NCI-H345 (cell line): ENCODE data around the gene ERV3-1.
"Not testable (repeated sequence)": the region's sequence is repeated elsewhere in the genome, so short reads cannot be mapped to it uniquely, and the experiment has no call there.

Experiments used
- DNase-seq: peaks from one replicate; lab custom pipeline; 2025; lab: John Stamatoyannopoulos, UW

The ERV3-1 gene

GRCh38 chr7:65001291-65001814 lies 5.1 kb downstream of the ERV3-1 start:
- DNase-seq = no peak

GRCh38 chr7:64999165-65000004 lies 7.1 kb downstream of the ERV3-1 start:
- no peak for DNase-seq

GRCh38 chr7:64998865-64999164 lies 7.7 kb downstream of the ERV3-1 start:
- no peak for DNase-seq

GRCh38 chr7:64997927-64998391 lies 8.5 kb downstream of the ERV3-1 start:
- DNase-seq = peak; percentile 11

- DNase-seq = no peak
Measured at GRCh38 chr7:64997164-64997908, 9.2 kb downstream of the ERV3-1 start.

- DNase-seq = no peak
Measured at GRCh38 chr7:64996305-64996704, 10.2 kb downstream of the ERV3-1 start.

- DNase-seq = no peak
Measured at GRCh38 chr7:64993901-64994300, 12.6 kb downstream of the ERV3-1 start.

GRCh38 chr7:64992971-64993370 lies 13.5 kb downstream of the ERV3-1 start:
- DNase-seq = no peak

- DNase-seq = no peak
Measured at GRCh38 chr7:64990936-64991335, 15.6 kb downstream of the ERV3-1 start, which contains the start of gene ZNF117. Gene ZNF117 (minus strand): TSS chr7:64991036.

GRCh38 chr7:64990216-64990615 lies 16.3 kb downstream of the ERV3-1 start:
- DNase-seq = no peak

GRCh38 chr7:64978497-64979203 lies 27.8 kb downstream of the ERV3-1 start:
- no peak for DNase-seq

GRCh38 chr7:64965594-64965993 lies 40.9 kb downstream of the ERV3-1 start:
- DNase-seq = no peak

- DNase-seq = peak; percentile 81
Measured at GRCh38 chr7:64959072-64959747, 47.3 kb downstream of the ERV3-1 start.

GRCh38 chr7:64951250-64951848 lies 55.1 kb downstream of the ERV3-1 start:
- peak; percentile 58 for DNase-seq

GRCh38 chr7:64950673-64951072 lies 55.8 kb downstream of the ERV3-1 start:
- not testable (repeated sequence) for DNase-seq

GRCh38 chr7:64948774-64949173 lies 57.7 kb downstream of the ERV3-1 start:
- DNase-seq = not testable (repeated sequence)

GRCh38 chr7:64947252-64948000 lies 59.1 kb downstream of the ERV3-1 start:
- peak; percentile 20 for DNase-seq

- peak; percentile 32 for DNase-seq
Measured at GRCh38 chr7:64946772-64947171, 59.7 kb downstream of the ERV3-1 start.

- no peak for DNase-seq
Measured at GRCh38 chr7:64945503-64946175, 60.8 kb downstream of the ERV3-1 start.
